ENCODE data around the gene POLR2J.

The POLR2J gene

DNA sequence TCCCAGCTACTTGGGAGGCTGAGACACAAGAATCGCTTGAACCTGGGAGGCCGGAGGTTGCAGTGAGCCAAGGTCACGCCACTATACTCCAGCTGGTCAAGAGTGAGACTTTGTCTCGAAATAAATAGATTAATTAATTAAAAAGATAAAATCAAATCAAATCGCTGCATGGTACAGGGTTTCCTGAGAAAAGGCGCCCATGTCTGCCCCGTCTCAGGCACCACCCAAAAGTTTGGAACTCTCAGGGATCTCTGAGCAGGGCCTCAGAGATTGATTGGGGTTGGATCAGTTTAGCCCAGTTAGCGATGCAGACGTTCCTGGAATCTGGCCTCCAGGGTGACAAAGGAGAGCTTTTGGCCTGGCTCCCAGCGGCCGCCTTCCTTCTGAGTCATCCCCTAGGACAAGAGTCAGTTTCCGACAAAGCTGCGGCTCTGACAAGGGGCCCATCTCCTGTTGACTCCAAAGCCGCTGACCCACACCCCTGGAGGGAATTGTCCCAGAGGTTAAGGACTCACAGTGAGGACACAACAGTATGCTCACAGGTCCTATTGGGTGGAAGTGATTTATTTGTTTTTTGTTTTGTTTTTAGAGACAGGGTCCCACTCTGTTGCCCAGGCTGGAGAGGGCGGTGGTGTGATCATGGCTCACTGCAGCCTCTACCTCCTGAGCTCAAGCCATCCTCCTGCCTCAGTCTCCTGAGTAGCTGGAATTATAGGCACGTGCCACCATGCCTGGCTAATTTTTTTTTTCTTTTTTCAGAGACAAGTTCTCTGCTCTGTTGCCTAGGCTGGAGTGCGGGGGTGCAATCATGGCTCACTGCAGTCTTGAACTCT, 38.5 kb downstream of the POLR2J start:
- no peak for DNase-seq (ENCODE audit: low read depth in 3 of 3)

DNA sequence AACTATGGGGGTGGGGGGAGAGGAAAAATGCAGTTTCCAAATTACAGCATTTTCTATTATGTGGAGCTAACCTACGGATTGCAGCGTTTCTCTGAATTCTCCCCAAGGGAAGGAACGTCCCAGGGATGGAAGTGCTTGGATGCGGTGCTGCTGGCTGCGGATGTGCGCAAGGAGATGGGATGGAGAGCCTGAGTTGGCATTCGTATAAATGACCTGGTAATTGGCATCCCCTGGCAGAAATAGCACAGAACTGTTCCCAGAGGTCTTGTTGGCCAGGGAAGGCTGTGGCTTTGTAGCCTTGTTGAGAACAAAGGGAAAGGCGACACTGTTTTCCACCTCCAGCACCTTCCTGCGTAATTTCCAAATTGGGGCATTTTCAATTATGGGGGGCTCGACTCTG, 42.6 kb downstream of the POLR2J start:
- DNase-seq (ENCODE audit: low read depth in 3 of 3), result no peak

DNA sequence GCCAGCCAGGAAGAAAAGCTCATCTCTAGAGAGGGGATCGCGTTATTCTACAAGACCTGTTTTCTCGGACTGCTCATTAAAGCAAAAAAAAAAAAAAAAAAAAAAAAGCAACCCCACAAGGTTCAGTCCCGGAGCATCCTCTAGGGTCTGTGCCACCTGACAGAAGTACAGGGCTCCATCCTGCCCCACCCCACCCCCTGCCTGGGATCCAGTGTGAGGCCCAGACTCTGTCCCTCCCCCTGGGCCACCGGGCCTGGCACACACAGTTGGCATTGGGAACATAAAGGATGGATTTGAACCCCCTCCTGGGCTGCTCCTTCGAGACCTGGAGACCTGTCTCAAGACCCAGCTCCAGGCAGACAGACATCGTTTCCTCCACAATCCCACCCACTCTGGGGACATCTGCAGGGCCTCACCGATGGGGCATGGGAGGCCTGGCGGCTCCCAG, 44.7 kb downstream of the POLR2J start:
- no peak for DNase-seq (ENCODE audit: low read depth in 3 of 3)

DNA sequence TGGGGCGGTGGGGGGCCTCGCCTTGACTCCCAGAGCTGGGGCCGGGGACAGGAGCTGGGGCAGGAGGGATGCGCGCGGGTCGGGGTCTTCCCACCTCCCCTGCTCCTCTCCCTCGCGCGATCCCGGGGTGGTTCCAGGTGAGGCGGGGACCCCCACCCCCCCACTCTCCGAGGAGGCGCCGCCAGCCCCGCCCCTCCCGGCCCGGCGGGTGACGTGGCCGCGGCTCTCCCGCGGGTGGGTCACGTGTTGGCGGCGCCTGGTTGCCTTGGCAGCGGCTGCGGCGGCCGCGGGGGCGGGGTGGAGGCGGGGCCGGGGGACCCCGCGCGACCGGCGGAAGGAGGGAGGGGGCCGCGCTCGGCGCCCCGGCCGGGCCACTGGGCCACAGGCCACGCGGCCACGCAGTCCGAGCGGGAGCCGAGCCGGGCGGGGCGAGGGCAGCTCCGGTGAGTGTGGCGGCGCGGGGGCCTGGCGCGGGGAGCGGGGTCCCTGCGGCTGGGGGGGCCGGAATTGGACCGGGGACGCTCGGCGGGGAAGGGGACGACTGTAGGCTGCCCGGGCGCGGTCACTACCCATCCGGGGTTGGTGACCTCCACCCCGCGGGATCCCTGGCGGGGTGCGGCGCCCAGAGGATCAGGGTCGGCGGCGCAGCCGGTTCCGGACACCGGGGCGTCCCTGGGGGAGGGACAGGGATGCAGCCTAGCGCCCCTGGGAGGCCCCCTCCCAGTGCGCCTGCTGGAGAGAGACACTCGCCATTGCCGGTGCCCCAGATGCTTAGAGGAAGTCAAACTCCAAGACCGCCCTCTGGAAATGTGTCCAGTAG, 45.3 kb downstream of the POLR2J start, which contains the start of gene ORAI2:
ORAI2 (plus strand) TSS at position 357 of the 820 bp plus-strand sequence. CDS start 5,382 bp downstream, outside the sequence.
- peak; percentile 82 to 86 (median 82) for DNase-seq (ENCODE audit: low read depth in 3 of 3)

DNA sequence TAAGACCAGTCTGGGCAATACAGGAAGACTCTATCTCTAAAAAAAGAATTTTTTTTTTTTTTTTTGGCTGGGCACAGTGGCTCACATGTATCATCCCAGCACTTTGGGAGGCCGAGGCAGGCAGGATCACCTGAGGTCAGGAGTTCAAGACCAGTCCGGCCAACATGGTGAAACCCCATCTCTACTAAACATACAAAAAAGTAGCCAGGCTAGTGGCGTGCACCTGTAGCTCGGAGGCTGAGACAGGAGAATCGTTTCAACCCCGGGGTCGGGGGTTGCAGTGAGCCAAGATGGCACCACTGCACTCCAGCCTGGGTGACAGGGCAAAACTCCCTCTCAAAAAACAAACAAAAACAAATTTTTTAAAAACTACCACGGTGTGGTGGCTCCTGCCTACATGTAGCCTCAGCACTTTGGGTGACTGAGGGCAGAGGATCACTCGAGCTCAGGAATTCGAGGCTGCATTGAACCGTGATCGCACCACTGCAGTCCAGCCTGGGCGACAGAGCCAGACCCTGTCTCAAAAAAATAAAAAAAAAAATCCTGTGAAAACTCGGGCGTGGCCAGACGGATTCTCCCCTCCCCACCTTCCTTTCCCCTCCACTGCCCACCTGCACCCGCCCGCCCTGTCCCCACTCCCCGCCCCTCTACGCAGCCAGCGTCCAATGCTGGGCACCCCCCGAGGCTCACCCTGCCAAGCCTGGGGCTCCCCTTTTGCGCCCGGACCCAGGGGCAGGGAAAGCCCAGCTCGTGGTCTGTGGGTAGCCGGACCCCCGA, 46.1 kb downstream of the POLR2J start:
- no peak for DNase-seq (ENCODE audit: low read depth in 3 of 3)

DNA sequence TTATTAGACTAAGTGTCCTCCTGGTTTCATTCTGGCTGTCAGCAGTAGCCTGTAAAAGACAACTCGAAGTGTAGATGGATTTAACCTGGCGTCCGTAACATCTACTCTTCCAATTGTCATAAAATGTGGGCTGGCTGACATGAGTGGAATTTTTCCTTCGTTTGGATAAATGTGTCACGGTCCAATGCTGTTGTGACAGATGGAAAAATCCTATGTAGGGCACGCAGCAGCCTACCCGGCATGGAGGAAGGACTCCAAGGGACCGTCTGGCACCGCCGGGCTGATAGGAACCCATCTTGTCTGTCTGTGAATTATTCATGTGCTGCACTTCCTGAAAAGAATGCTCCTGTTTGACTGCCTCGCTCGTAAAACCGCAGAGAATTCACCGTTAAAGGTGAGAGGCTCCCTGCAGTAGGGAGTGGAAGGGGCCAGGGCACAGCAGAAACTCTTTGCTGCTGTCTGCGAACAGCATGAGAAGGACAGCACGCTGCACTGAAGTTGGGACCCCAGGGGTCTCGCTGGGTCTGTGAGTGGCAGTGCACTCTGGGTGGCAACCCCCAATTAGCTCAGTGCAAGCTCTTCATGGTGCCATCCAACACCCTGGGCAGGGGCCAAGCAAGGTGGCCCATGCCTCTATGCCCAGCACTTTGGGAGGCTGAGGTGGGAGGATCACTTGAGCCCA, 47.0 kb downstream of the POLR2J start:
- DNase-seq (ENCODE audit: low read depth in 3 of 3), result peak; percentile 25 to 44 (median 38)

DNA sequence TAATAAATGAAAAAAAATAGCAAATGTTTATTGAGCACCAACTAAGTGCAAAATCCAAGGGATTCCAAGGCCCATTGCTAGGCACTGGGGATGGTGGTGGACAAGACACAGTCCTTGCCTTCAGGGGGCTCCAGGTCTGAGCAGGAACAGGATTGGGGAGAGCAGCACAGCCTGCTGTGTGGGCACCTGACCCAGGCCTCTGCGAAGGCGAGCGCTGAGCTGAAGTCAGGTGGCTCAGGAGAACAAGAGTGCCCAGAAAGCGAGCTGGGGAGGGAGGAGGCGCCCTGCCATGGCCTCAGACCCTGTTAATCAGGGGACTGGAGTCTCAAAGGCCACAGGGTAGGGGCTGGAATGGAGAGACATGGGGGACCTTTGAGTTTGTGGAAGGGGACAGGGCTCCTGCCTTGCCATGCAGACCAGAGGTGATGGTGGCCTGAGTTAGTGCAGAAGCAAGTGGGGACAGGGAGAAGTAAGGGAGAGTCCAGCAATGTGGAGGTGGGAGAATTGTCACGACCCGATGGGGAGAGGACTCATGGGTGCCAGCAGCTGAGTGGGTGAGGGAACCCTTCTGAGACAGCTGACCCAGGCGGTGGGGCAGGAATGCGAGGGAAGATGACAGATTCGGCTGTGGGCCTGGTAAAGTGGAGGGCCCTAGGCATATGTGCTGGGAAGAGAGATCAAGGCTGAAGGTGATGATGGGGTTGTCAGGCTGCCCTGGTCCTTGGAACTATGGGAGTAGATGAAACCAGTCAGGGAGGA, 49.4 kb downstream of the POLR2J start:
- no peak for DNase-seq (ENCODE audit: low read depth in 3 of 3)

DNA sequence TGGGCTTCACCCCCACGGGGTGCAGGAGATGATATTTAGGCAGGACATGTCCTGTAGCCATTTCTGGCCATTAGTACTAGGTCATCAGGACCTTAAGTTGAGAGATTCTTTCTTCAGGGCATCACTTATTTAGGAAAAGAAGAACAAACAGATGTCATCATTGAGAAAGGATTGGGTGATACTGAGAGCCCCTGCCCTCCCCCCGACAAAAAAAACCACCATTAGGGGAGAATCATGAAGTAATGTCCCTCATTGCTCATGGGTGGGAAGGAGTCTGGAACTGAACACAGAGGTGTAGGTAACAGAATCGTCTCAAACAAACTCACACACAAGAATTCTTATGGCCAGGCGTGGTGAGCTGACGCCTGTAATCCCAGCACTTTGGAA, 51.7 kb downstream of the POLR2J start:
- DNase-seq (ENCODE audit: low read depth in 3 of 3), result no peak

DNA sequence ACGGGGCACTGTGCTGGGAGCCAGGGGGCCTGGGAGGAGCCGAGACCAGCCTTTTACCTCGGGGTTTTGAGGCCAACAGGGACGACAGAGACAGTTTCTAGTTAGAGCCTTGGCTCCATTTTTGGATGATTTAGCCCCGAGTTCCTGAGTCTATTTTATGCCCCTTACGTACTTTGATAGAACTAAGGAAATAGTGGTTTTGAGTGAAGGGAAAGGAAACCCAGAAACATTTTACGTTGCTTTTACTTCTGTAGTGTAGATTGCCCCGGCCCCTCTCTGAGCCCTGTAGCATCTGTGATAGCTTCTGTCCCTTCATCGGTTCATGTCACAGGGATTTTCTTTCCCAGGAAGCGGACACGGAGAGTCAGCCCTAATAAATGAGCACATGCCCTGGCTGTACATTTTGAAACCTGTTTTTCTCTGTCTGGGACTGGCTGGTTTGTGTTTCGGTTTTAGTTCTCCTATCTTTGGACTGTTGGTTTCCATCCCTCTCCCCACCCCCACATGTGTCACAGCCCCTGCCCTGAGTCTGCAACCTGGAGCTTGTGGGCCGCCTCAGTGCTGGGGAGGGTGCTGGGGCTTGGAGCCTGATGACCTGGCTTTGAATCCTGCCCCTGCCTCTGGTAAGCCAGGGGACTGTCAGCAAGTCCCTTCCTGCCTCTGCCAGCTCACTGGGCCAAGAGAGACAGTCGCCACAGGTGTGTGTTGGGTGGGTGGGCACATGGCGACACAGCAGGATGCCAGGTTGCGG, 52.3 kb downstream of the POLR2J start:
- peak; percentile 47 to 67 (median 60) for DNase-seq (ENCODE audit: low read depth in 3 of 3)

DNA sequence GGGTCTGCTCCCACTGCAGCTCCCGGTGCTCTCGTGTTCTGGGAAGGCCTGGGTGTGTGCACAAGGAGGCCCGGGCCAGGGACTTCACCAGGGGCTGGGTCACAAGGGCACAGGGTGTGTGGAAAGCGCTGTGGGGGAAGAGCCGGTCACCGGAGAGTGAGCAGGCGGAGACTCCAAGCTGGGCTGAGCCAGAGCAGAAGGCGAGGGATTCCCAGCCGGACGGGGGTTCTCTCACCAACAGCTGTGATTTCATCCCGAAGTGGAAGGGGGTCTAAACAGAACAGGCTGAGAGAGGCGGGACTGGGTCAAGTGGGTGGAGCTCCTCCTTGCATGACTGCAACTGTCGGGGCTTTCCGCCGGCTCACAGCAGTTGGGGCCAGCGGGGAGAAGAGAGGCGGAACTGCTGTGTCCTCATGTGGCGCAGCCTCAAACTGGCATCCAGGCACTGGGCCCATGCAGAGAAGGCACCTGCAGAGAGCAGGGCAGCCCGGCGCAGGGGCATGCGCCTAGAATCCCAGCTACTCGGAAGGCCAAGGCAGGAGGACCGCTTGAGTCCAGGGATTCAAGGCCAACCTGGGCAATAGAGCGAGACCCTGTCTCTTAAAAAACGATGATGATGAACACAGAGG, 53.0 kb downstream of the POLR2J start:
- peak; percentile 66 to 76 (median 70) for DNase-seq (ENCODE audit: low read depth in 3 of 3)

DNA sequence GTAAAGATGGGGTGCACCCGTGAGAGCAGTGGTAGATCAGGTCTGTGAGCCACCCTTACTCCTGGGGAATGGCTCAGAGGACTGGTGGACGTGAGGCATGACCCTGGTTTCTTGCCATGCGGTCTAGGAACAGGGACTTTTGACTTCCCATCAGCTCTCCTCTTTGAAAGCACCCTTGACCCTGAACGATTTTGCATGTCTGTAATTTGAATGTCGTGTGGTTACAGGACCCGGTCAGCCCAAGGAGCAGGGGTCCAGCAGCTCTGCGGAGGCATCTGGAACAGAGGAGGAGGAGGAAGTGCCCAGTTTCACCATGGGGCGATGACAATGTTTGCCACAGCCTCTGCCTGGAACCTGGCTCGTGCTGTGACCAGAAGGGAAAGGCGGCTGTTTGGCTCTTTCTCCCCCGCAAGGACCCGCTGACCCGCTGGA, 53.9 kb downstream of the POLR2J start:
- DNase-seq (ENCODE audit: low read depth in 3 of 3), result no peak

DNA sequence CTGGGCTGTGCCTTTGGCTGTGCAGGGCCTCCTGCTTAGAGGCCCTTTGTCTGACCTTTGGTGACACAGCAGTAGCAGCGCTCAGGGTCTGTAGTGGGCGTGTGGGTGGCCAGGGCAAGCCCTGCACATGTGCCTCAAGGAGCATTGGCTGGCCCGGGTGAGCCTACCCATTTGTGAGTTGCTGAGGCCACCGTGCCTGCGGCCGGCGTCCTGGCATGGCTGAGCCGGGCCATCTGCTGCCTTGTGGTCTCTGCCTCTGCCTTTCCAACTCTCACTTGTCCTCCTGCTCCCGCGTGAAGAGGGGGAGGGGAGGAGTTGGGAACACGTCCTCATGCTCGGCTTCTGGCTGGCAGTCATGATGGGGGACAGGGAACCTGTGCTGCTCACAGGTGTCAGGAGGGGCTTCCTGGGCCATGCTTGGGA, 54.6 kb downstream of the POLR2J start:
- no peak for DNase-seq (ENCODE audit: low read depth in 3 of 3)
